GM19351 (cell line): ENCODE data around the gene ABCF2.

Experiments
- ATAC-seq: cut with Tn5 transposase; IDR thresholded peaks from one replicate; pipeline ENCODE4 v1.9.1; 2021; ENCODE audit warnings: mild to moderate bottlenecking, moderate library complexity; ENCODE audit not compliant: unreplicated experiment

ABCF2 gene

GRCh38 chr7:151242159-151243044 lies 15.4 kb upstream of the ABCF2 start:
- no peak for ATAC-seq

- no peak for ATAC-seq
Observed at GRCh38 chr7:151241755-151242096, 14.7 kb upstream of the ABCF2 start.

GRCh38 chr7:151240942-151241754 lies 14.1 kb upstream of the ABCF2 start:
- no peak for ATAC-seq

- ATAC-seq: no peak
Observed at GRCh38 chr7:151240536-151240935, 13.5 kb upstream of the ABCF2 start.

- ATAC-seq: no peak
Observed at GRCh38 chr7:151239837-151240459, 12.9 kb upstream of the ABCF2 start.

DNA sequence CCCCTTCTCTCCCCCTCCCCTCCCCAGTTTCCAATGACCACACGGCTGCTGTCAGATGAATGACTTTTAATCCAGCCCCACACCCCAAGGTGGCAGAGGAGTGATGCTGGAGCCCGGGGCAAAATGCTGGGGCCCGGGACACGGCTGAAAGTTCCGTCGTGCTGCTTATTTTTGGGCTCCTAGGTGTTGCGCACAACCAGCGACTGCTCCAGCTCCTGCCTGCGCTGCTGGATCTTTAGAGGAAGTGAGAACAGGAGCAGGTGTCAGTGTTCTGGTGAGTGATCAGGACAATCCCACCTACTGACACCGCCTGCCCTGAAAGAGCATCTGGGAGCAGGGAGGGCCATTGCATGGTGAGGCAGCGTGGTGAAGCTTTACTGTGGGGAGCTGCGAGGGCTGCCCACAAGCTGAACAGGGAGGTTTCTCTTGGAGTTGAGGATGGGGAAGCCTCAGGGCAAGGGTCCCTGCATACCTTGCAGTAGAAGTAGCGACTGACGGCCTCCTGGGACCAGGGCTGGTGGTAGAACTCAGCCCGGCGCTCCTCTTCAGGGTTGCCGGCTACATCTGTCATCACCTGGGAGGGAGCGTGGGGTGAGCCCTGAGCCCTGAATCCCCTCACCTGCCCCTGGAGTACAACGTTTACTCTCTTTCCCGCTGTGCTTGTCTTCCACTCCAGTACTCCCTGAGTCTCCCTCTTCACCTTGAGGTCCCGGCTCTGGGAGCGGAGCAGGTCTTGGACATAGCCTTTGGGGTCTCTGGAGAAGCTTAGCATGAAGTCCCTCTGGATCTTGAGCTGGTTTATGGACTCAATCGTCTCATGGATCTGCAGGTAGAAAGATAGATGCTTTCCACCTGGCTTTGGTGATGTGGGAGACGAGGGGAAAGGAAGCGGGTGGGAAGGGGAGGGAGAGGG lies 12.2 kb upstream of the ABCF2 start:
- no peak for ATAC-seq

DNA sequence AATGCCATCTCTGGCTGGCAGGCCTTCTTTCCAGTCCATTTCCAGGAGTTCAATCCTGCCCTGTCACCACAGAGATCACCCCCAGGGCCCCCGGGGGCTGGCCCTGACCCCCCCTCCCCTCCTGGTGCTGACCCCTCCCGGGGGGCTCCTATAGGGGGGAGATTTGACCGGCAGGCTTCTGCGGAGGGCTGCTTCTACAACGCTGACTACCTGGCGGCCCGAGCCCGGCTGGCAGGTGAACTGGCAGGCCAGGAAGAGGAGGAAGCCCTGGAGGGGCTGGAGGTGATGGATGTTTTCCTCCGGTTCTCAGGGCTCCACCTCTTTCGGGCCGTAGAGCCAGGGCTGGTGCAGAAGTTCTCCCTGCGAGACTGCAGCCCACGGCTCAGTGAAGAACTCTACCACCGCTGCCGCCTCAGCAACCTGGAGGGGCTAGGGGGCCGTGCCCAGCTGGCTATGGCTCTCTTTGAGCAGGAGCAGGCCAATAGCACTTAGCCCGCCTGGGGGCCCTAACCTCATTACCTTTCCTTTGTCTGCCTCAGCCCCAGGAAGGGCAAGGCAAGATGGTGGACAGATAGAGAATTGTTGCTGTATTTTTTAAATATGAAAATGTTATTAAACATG lies 11.3 kb upstream of the ABCF2 start:
- ATAC-seq: no peak

DNA sequence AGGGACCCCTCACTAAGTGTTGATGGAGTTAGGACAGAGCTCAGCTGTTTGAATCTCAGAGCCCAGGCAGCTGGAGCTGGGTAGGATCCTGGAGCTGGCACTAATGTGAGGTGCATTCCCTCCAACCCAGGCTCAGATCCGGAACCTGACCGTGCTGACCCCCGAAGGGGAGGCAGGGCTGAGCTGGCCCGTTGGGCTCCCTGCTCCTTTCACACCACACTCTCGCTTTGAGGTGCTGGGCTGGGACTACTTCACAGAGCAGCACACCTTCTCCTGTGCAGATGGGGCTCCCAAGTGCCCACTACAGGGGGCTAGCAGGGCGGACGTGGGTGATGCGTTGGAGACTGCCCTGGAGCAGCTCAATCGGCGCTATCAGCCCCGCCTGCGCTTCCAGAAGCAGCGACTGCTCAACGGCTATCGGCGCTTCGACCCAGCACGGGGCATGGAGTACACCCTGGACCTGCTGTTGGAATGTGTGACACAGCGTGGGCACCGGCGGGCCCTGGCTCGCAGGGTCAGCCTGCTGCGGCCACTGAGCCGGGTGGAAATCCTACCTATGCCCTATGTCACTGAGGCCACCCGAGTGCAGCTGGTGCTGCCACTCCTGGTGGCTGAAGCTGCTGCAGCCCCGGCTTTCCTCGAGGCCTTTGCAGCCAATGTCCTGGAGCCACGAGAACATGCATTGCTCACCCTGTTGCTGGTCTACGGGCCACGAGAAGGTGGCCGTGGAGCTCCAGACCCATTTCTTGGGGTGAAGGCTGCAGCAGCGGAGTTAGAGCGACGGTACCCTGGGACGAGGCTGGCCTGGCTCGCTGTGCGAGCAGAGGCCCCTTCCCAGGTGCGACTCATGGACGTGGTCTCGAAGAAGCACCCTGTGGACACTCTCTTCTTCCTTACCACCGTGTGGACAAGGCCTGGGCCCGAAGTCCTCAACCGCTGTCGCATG lies 10.5 kb upstream of the ABCF2 start:
- no peak for ATAC-seq

- no peak for ATAC-seq
Observed at GRCh38 chr7:151236406-151236805, 9.4 kb upstream of the ABCF2 start.

- no peak for ATAC-seq
Observed at GRCh38 chr7:151235091-151235787, 8.2 kb upstream of the ABCF2 start.

GRCh38 chr7:151233804-151234203 lies 6.8 kb upstream of the ABCF2 start:
- ATAC-seq: no peak

- ATAC-seq: peak; percentile 36
Observed at GRCh38 chr7:151232917-151233701, 6.1 kb upstream of the ABCF2 start.

DNA sequence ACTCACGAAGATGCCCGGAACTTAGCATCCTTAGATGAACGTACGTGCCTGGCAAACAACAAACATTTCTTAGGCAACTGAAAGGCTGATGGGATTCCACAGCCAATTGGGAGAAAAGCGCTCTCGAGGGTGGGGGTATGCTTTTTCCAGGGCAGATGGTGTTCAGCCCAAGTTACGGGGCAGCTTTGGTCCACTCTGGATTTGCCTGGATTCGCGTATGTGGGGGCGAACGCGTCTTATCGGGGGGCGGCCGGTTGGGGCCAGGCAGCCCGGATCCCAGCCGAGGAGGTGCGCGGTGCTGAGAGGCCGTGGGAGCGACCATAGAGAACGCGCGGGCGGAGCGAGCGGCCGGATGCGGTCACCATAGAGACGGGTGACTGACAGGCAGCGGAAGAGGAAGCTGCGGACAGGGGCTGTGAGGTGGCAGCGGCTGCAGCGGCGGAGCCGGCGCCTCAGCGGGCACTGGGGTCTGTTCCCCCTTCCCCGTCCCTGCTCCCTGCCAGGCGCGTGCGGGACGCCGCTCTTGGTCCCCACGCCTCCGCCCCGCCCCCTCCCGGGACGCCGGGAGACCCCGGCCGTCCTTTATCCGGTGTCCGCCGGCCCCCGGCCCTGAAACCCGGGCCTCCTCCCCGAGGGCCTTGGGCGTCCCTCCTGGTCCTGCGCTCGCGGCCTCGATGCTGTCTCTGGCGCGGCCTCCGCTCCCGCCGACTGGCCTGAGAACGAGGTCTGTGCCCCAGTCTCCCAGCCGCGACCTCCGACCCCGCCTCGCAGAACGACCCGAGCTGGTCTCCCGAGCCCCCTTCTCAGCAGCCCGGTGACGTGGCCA lies 5.3 kb upstream of the ABCF2 start, which contains the start of gene CHPF2:
CHPF2 (plus strand) TSS at position 393 of the 826 bp plus-strand sequence. CDS start 1,529 bp downstream, outside the sequence.
- ATAC-seq: peak; percentile 97

DNA sequence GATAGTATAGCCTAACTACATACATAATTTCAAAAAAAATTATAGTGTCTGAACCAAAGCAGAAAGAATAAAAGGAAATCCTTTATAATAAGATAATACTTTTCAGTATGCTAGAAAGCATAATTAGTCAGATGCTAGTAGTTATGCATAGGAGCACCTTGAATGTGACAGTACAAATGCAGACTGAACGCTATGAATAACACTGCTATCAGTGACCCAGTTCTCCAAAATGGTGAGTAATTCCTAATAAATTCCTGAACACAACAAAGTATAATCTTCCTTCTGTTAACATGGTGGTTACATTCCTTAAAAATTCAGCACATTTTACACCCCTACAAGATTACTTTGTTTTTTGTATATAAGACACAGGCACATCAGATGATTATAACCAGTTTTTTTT lies 4.1 kb upstream of the ABCF2 start:
- ATAC-seq: no peak

DNA sequence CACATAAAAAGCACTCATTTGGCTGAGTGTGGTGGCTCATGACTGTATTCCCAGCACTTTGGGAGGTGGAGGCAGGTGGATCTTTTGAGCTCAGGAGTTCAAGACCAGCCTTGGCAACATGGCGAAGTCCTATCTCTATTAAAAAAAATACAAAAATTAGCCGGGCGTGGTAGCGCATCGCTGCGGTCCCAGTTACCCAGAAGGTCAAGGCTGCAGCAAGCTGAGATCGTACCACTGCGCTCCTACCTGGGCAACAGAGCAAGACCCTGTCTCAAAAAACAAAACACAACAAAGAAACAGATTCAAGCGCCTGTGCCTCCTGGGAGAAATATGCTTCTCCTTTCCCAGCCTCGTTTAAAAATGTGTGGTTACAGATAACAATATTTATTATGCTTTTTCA lies 2.2 kb upstream of the ABCF2 start:
- ATAC-seq: no peak

GRCh38 chr7:151228024-151228866 lies 1.2 kb upstream of the ABCF2 start:
- no peak for ATAC-seq
